Activated naive CD4-positive, alpha-beta T cell treated with anti-CD3 and anti-CD28 coated beads for 36 hours (primary cell): ENCODE data around the gene ACSM5. TPM values are rescaled to one million over a fixed set of nuclear protein-coding genes. Genes with fewer than 3 reads are reported as not detected.
"Not testable (repeated sequence)": the region's sequence is repeated elsewhere in the genome, so short reads cannot be mapped to it uniquely, and the experiment has no call there.

Experiments
- CTCF ChIA-PET: fragments of 350-600 bp; sonication (Branson Sonifier 250); formaldehyde crosslinking; loops from one replicate; lab custom pipeline; 2021; ENCODE audit warnings: antibody characterized with exemption; lab: Charles Lee
- DNase-seq: peaks from one replicate; pipeline ENCODE4 v3.0.0-alpha.2; 2020
- H3K27ac Mint-ChIP-seq: one replicate; pipeline ENCODE4 v1.8.0; 2021; ENCODE audit warnings: mild to moderate bottlenecking, mixed read lengths
- H3K27me3 Mint-ChIP-seq: one replicate; pipeline ENCODE4 v1.8.0; 2021; ENCODE audit warnings: low read depth, mixed read lengths
- H3K36me3 Mint-ChIP-seq: one replicate; pipeline ENCODE4 v1.8.0; 2021; ENCODE audit warnings: low read depth, mixed read lengths
- H3K4me1 Mint-ChIP-seq: one replicate; pipeline ENCODE4 v1.8.0; 2021; ENCODE audit warnings: low read depth, mixed read lengths
- H3K4me3 Mint-ChIP-seq: one replicate; pipeline ENCODE4 v1.8.0; 2021; ENCODE audit warnings: mild to moderate bottlenecking, moderate library complexity, mixed read lengths
- H3K9me3 Mint-ChIP-seq: one replicate; pipeline ENCODE4 v1.8.0; 2021; ENCODE audit warnings: mixed read lengths
- intact Hi-C: fragments of 100-400 bp; cut with micrococcal nuclease; formaldehyde crosslinking; loops from one replicate; pipeline ENCODE4 v1.15.1; 2023
- total RNA-seq, 2 experiments: library from RNA; stranded (reverse); gene quantifications; one replicate each; pipeline ENCODE4 v1.2.3, GENCODE V29; 2021

Gene ACSM5
- total RNA-seq, 2 experiments from 2014 or later: not detected

DNA sequence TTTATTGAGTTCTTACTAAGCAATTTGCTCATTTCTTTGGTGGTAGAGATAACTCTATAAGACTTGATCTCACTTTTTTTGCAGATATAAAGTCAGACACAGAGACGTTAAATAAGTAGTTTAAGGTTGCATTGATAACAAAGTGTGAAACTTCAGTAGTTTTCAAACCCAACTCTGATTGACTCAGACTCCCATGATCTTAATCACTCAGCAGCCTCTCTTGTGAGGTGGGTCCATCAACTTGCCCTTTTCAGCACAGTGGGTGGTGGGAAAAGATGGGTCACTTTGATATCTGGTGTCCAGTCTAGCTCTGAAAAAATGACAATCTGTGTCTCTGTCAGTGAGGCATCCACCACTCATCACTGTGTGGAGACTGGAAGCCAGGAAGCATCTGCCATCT, 61.4 kb downstream of the ACSM5 start:
- H3K9me3 Mint-ChIP-seq, H3K4me1 Mint-ChIP-seq, intact Hi-C loops, CTCF ChIA-PET, H3K36me3 Mint-ChIP-seq, H3K27ac Mint-ChIP-seq, DNase-seq, H3K4me3 Mint-ChIP-seq: not testable (repeated sequence)
- H3K27me3 Mint-ChIP-seq: peaks cover 11% of the 10 kb centered on the region

DNA sequence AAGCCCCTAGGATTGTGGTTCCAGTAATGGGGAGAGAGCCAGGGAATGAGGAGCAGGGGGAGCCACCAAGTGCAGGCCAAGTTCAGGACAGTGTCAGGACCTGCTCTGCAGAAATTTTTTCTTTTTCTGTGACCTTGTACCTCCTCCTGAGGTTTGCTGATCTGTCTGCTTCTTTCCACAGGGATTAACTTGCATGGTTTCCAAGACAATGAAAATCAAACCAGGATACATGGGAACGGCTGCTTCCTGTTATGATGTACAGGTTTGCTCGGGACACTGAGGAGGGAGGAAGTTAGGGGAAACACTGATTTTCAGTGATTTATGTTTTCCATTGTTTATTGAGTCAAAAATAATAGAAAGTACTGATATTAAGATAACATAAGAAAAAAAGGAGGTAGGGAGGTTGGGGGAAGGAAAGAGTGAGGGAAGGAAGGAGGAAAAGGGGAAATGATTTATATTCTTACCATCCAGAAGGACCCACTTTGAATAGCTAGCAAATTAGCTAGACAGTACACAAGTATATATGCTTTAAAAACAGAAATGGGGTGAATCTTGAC, 67.9 kb downstream of the ACSM5 start:
- H3K4me3 Mint-ChIP-seq, H3K4me1 Mint-ChIP-seq, H3K9me3 Mint-ChIP-seq, DNase-seq, H3K36me3 Mint-ChIP-seq, H3K27ac Mint-ChIP-seq, intact Hi-C loops, CTCF ChIA-PET: not testable (repeated sequence)
- peaks cover 12% of the 10 kb centered on the region for H3K27me3 Mint-ChIP-seq

DNA sequence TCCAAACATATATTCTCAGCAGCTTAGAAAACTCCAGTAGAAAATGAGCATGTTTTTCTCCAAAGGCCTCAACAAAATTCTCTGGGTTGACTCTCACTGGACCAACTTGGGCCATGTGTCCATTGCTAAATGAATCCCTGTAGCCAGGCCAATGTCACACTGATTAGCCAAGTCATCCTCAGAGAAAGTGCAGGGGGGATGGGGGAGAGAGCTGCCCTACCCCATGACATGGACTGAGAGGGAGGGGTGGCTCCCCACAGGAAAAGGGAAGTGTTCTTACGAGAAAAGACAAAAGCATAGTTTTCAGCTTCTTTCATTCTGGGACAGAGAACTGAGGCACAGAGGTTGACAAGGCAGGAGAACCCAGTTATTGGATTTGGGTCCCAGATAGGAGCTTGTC, 74.7 kb downstream of the ACSM5 start:
- H3K27ac Mint-ChIP-seq, CTCF ChIA-PET, H3K27me3 Mint-ChIP-seq, H3K4me3 Mint-ChIP-seq, H3K4me1 Mint-ChIP-seq, intact Hi-C loops, DNase-seq, H3K36me3 Mint-ChIP-seq, H3K9me3 Mint-ChIP-seq: not testable (repeated sequence)

DNA sequence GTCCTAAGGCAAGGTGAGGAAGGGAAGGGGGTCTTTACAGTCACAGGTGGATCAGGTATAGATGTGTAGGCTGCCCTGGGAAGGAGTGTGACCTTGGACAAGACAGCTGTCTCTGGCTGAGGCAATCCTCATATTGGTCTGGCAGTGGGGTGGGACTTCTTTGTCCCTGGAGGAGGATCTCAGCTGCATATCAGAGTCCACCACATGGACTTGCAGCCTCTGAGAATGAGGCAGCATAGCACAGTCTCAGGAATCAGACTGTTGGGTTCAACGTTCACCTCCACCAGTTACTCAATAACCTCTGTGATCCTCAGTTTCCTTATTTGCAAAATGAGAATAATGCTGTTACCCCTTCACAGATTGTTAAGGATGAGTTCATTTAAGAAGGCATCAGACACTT, 75.4 kb downstream of the ACSM5 start:
- Mint-ChIP-seq H3K36me3 (no peaks in the 10 kb centered on the region), H3K27me3 (peaks cover 5% of the 10 kb centered on the region), H3K4me1 (no peaks in the 10 kb centered on the region), H3K4me3 (no peak overlapping the region), H3K27ac (no peak overlapping the region), H3K9me3 (no peaks in the 10 kb centered on the region)
- intact Hi-C loops: no loop called here
- CTCF ChIA-PET: no interaction called here
- DNase-seq: no peak

DNA sequence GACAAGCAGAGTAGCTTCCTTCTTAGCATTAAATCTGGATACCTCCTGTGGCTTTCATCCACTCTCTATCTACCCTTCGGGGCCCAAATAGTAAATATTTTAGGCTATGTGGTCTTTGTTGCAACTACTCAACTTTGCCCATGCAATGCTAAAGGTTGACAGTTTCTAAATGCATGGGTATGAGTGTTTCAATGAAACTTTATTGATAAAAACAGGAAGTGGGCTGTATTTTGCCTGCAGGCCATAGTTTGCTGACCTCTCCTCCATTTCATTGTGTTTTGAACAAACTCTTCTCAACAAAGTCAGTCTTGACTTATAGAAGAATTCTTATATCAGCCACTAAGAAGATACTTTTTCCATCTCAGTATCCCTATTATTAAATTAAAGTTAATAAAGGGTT, 76.1 kb downstream of the ACSM5 start:
- H3K4me3 Mint-ChIP-seq: no peak overlapping the region
- no peak for DNase-seq
- no peaks in the 10 kb centered on the region for H3K36me3 Mint-ChIP-seq
- H3K4me1 Mint-ChIP-seq: no peaks in the 10 kb centered on the region
- H3K9me3 Mint-ChIP-seq: no peaks in the 10 kb centered on the region
- no peak overlapping the region for H3K27ac Mint-ChIP-seq
- CTCF ChIA-PET: no interaction called here
- peaks cover 5% of the 10 kb centered on the region for H3K27me3 Mint-ChIP-seq
- intact Hi-C loops: no loop called here

Other genes with a start within 250 kb of the ACSM5 start
- gene GP2, start 82.0 kb upstream of the ACSM5 start, total RNA-seq: not detected
- not detected for gene UMOD, start 56.8 kb upstream of the ACSM5 start, total RNA-seq
- gene PDILT, start 4.8 kb upstream of the ACSM5 start, total RNA-seq: not detected
- not detected for gene ACSM2A, start 42.0 kb downstream of the ACSM5 start, total RNA-seq
- gene ACSM2B, start 166.8 kb downstream of the ACSM5 start, total RNA-seq: not detected